Neutrophil (primary cell): ENCODE data around the gene POGZ.

Experiments
- H3K27ac ChIP-seq: fragments of 200-600 bp; sonication (generic); 2 replicates; pipeline ENCODE4 v1.5.1; 2016; ENCODE audit warnings: mild to moderate bottlenecking, moderate library complexity
- H3K27me3 ChIP-seq: fragments of 200-600 bp; sonication (generic); 2 replicates; pipeline ENCODE4 v1.6.0; 2016; ENCODE audit warnings: mild to moderate bottlenecking
- H3K36me3 ChIP-seq: fragments of 200-600 bp; sonication (generic); 2 replicates; pipeline ENCODE4 v1.5.1; 2017
- H3K4me1 ChIP-seq, 2 experiments: fragments of 200-600 bp in 1 of 2; sonication (generic) in 1 of 2; 1 replicate in 1 of 2; 2 replicates in 1 of 2; pipeline versions ENCODE4 v1.5.1 to v1.6.1; 2013 to 2016; ENCODE audit warnings: low read depth in 1 of 2, low read length in 1 of 2, mild to moderate bottlenecking in 1 of 2, moderate library complexity in 1 of 2; ENCODE audit not compliant: control insufficient read depth in 1 of 2, insufficient read depth in 1 of 2
- H3K4me3 ChIP-seq, 2 experiments: fragments of 200-600 bp in 1 of 2; sonication (generic) in 1 of 2; 1 replicate in 1 of 2; 2 replicates in 1 of 2; pipeline ENCODE4 v1.5.1; 2013 to 2016; ENCODE audit warnings: low read depth in 1 of 2, low read length in 1 of 2, mild to moderate bottlenecking in 1 of 2, moderate library complexity in 1 of 2
- H3K9me3 ChIP-seq: fragments of 200-600 bp; sonication (generic); 2 replicates; pipeline ENCODE4 v1.5.1; 2016
- TF ChIP-seq, protein P1 (sequence below): fragments of 200-600 bp; sonication (generic); IDR thresholded peaks from 2 replicates; pipeline ENCODE4 v1.5.1; 2016; ENCODE audit warnings: antibody characterized with exemption

POGZ gene

GRCh38 chr1:151370211-151370911 lies 88.9 kb downstream of the POGZ start:
- H3K4me1 ChIP-seq: no peaks in the 10 kb centered on the region
- TF ChIP-seq, protein P1, sequence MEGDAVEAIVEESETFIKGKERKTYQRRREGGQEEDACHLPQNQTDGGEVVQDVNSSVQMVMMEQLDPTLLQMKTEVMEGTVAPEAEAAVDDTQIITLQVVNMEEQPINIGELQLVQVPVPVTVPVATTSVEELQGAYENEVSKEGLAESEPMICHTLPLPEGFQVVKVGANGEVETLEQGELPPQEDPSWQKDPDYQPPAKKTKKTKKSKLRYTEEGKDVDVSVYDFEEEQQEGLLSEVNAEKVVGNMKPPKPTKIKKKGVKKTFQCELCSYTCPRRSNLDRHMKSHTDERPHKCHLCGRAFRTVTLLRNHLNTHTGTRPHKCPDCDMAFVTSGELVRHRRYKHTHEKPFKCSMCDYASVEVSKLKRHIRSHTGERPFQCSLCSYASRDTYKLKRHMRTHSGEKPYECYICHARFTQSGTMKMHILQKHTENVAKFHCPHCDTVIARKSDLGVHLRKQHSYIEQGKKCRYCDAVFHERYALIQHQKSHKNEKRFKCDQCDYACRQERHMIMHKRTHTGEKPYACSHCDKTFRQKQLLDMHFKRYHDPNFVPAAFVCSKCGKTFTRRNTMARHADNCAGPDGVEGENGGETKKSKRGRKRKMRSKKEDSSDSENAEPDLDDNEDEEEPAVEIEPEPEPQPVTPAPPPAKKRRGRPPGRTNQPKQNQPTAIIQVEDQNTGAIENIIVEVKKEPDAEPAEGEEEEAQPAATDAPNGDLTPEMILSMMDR: no peak
- no peaks in the 10 kb centered on the region for H3K27me3 ChIP-seq
- H3K27ac ChIP-seq: no peak overlapping the region
- H3K36me3 ChIP-seq: no peaks in the 10 kb centered on the region
- H3K4me3 ChIP-seq: no peak overlapping the region
- no peaks in the 10 kb centered on the region for H3K9me3 ChIP-seq

- TF ChIP-seq, protein P1: no peak
- Histone ChIP-seq H3K9me3 (no peaks in the 10 kb centered on the region), H3K27ac (no peak overlapping the region), H3K4me1 (no peaks in the 10 kb centered on the region), H3K27me3 (no peaks in the 10 kb centered on the region), H3K4me3 (no peak overlapping the region), H3K36me3 (no peaks in the 10 kb centered on the region)
Measured at GRCh38 chr1:151369621-151370048, 89.7 kb downstream of the POGZ start.

- Histone ChIP-seq H3K4me3 (no peak overlapping the region), H3K4me1 (no peaks in the 10 kb centered on the region), H3K27ac (no peak overlapping the region), H3K9me3 (no peaks in the 10 kb centered on the region), H3K27me3 (no peaks in the 10 kb centered on the region), H3K36me3 (no peaks in the 10 kb centered on the region)
- TF ChIP-seq, protein P1: no peak
Measured at GRCh38 chr1:151369302-151369610, 90.0 kb downstream of the POGZ start.

GRCh38 chr1:151368393-151369301 lies 90.6 kb downstream of the POGZ start:
- Histone ChIP-seq H3K4me3 (no peak overlapping the region), H3K36me3 (no peaks in the 10 kb centered on the region), H3K27ac (no peak overlapping the region)

DNA sequence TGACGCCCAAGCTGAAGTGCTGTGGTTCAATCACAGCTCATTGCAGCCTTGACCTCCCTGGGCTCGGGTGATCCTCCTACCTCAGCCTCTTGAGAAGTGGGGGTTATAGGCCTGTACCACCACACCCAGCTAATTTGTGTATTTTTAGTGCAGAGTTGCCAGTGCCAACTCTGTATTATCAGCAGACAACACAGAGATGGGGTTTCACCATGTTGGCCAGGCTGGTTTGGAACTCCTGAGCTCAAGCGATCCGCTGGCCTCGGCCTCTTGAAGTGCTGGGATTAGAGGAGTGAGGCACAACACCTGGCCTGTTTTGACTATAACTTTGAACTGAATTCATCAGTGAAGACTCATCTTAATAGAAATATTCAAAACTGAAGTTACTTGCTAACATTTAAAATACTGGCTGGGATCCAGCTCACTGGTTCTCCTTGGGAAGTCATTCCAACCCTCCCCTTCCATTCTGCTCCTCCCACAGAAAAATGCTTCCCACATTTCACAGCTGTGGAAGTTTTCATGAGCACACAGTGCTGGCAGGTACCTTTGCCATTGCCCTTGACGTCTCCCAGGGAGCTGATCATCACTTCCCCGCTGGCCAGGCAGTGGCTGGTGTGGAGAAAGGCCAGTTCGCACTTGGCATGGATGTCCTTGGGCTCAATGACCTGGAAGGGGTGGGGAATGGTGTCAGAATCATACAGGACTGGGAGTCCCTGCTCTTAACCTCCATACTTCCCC lies 91.5 kb downstream of the POGZ start:
- TF ChIP-seq, protein P1: no peak
- no peaks in the 10 kb centered on the region for H3K27me3 ChIP-seq
- H3K36me3 ChIP-seq: no peaks in the 10 kb centered on the region
- peaks cover 2% of the 10 kb centered on the region for H3K9me3 ChIP-seq
- H3K27ac ChIP-seq: no peak overlapping the region
- no peak overlapping the region for H3K4me3 ChIP-seq
- H3K4me1 ChIP-seq: no peaks in the 10 kb centered on the region

More at GRCh38 chr1:151368393-151369301, 90.6 kb downstream of the POGZ start:
- Histone ChIP-seq H3K27me3 (no peaks in the 10 kb centered on the region), H3K4me1 (no peaks in the 10 kb centered on the region), H3K9me3 (no peaks in the 10 kb centered on the region)
- TF ChIP-seq, protein P1: no peak
